ENCODE data around the gene SORCS3. TPM values are rescaled to one million over a fixed set of nuclear protein-coding genes. Genes with fewer than 3 reads are reported as not detected.

Gene SORCS3
- total RNA-seq, 1 donor from 2014 or later: 1.00 TPM

DNA sequence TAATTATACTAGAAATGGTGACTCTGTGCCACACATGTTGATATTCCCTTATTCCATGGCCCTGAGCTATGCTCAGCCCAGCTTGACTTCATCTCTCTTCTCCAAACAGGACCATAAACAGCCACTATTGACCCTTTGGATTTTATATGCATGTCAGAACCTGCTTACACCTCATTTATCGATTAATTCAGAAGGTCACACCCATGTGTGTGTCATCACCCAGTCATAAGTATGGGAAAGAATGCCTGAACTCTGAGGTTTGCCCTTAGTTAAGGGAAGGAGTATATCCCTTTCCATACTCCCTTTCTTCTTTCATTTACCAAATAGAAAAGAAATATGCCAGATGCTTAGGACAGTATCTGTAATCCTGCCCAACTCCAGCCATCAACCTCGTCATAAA lies 602.3 kb downstream of the SORCS3 start:
- Mint-ChIP-seq H3K27me3 (ENCODE audit: low read depth, unreplicated experiment) (peaks cover 3% of the 10 kb centered on the region), H3K36me3 (ENCODE audit: low read depth, unreplicated experiment) (no peaks in the 10 kb centered on the region), H3K4me3 (ENCODE audit: unreplicated experiment) (no peak overlapping the region), H3K4me1 (ENCODE audit: low read depth, unreplicated experiment) (peaks cover 4% of the 10 kb centered on the region), H3K27ac (ENCODE audit: unreplicated experiment) (no peak overlapping the region), H3K9me3 (ENCODE audit: unreplicated experiment) (no peaks in the 10 kb centered on the region)
- no peak overlapping the region for H3K4me3 ChIP-seq (ENCODE audit: insufficient read depth, low read depth, low read length)
- TF ChIP-seq EZH2 (IDR thresholded peaks at IDR 0.05; ENCODE audit: insufficient read depth, low read length): no peak
- TF ChIP-seq, protein P1, sequence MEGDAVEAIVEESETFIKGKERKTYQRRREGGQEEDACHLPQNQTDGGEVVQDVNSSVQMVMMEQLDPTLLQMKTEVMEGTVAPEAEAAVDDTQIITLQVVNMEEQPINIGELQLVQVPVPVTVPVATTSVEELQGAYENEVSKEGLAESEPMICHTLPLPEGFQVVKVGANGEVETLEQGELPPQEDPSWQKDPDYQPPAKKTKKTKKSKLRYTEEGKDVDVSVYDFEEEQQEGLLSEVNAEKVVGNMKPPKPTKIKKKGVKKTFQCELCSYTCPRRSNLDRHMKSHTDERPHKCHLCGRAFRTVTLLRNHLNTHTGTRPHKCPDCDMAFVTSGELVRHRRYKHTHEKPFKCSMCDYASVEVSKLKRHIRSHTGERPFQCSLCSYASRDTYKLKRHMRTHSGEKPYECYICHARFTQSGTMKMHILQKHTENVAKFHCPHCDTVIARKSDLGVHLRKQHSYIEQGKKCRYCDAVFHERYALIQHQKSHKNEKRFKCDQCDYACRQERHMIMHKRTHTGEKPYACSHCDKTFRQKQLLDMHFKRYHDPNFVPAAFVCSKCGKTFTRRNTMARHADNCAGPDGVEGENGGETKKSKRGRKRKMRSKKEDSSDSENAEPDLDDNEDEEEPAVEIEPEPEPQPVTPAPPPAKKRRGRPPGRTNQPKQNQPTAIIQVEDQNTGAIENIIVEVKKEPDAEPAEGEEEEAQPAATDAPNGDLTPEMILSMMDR (IDR thresholded peaks at IDR 0.05; ENCODE audit: insufficient read depth, low read depth, low read length): no peak
- no peak overlapping the region for H2AFZ ChIP-seq (ENCODE audit: low read depth, low read length)
- no peaks in the 10 kb centered on the region for H3K79me2 ChIP-seq (ENCODE audit: insufficient read depth, low read length)
- no peak overlapping the region for H3K9ac ChIP-seq (ENCODE audit: low read length)
- H3K27ac ChIP-seq (ENCODE audit: low read depth, low read length): no peak overlapping the region
- no peaks in the 10 kb centered on the region for H4K20me1 ChIP-seq (ENCODE audit: insufficient read depth, low read length)
- no peak for DNase-seq (ENCODE audit: low read depth)
- H3K4me1 ChIP-seq (ENCODE audit: insufficient read depth, low read length): no peaks in the 10 kb centered on the region
- no peaks in the 10 kb centered on the region for H3K36me3 ChIP-seq (ENCODE audit: insufficient read depth, low read length)
- no peaks in the 10 kb centered on the region for H3K9me3 ChIP-seq (ENCODE audit: insufficient read depth, low read depth, low read length)
- FAIRE-seq: no peak
- H3K27me3 ChIP-seq (ENCODE audit: insufficient read depth, low read length): no peaks in the 10 kb centered on the region
- H3K4me2 ChIP-seq (ENCODE audit: low read length): no peak overlapping the region

DNA sequence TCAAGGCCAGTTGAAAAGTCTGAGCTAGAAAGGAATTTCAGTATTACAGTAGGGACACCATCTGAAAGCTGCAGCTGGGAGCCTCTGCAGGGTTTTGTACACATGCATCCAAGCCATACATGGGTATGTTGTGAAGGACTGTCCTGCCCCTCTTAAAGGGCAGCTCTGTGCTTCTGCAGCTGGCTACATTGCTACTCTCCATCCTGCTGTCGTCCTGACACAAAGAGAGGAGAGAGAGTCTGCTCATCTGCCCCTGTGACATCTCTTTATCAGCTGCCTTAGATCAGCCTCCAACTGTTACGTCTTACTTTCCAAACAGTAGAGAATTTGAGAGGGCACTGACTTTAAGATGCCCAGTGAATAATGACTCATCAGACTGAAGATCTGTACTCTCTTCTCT lies 602.7 kb downstream of the SORCS3 start:
- no peak for DNase-seq (ENCODE audit: low read depth)
- H3K79me2 ChIP-seq (ENCODE audit: insufficient read depth, low read length): no peaks in the 10 kb centered on the region
- H3K27me3 Mint-ChIP-seq (ENCODE audit: low read depth, unreplicated experiment): peaks cover 3% of the 10 kb centered on the region
- no peaks in the 10 kb centered on the region for H3K4me1 ChIP-seq (ENCODE audit: insufficient read depth, low read length)
- H3K36me3 Mint-ChIP-seq (ENCODE audit: low read depth, unreplicated experiment): no peaks in the 10 kb centered on the region
- no peaks in the 10 kb centered on the region for H3K9me3 ChIP-seq (ENCODE audit: insufficient read depth, low read depth, low read length)
- H2AFZ ChIP-seq (ENCODE audit: low read depth, low read length): no peak overlapping the region
- no peak overlapping the region for H3K4me3 ChIP-seq (ENCODE audit: insufficient read depth, low read depth, low read length)
- no peaks in the 10 kb centered on the region for H4K20me1 ChIP-seq (ENCODE audit: insufficient read depth, low read length)
- H3K27ac ChIP-seq (ENCODE audit: low read depth, low read length): no peak overlapping the region
- no peak overlapping the region for H3K4me2 ChIP-seq (ENCODE audit: low read length)
- H3K27me3 ChIP-seq (ENCODE audit: insufficient read depth, low read length): no peaks in the 10 kb centered on the region
- no peak overlapping the region for H3K9ac ChIP-seq (ENCODE audit: low read length)
- TF ChIP-seq EZH2 (IDR thresholded peaks at IDR 0.05; ENCODE audit: insufficient read depth, low read length): no peak
- no peaks in the 10 kb centered on the region for H3K9me3 Mint-ChIP-seq (ENCODE audit: unreplicated experiment)
- H3K27ac Mint-ChIP-seq (ENCODE audit: unreplicated experiment): no peak overlapping the region
- no peaks in the 10 kb centered on the region for H3K36me3 ChIP-seq (ENCODE audit: insufficient read depth, low read length)
- no peak for FAIRE-seq
- no peak overlapping the region for H3K4me3 Mint-ChIP-seq (ENCODE audit: unreplicated experiment)
- peaks cover 4% of the 10 kb centered on the region for H3K4me1 Mint-ChIP-seq (ENCODE audit: low read depth, unreplicated experiment)

DNA sequence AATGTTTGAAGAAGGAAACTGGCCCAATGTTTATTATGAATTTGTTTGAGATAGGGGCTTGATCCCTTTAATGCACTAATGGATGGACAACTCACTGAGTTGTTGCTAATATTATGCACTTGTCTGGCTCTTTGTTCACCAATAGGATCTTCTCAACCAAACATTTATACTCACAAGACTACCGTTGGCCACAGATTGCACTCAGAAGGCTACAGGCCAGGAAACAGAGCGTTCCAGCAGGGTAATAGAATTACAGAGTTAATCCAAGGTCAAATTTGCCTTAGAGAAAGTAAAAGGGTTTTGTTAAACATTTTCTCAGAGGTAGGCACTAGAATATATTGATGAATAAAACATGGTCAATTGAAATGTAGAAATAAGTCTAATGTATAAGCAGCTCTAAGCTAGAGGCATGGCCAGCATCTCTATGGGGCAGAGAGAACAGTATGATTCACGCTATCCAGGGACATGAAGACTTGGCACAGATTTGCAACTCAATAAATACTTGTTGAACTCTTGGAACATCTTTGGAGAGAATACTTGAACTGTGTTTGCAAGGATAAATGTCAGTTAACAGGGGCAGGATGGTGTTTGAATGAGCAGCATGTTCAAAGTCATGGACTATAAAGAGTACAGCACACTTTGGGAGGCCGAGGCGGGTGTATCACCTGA lies 606.9 kb downstream of the SORCS3 start:
- Mint-ChIP-seq H3K9me3 (ENCODE audit: unreplicated experiment) (no peaks in the 10 kb centered on the region), H3K4me1 (ENCODE audit: low read depth, unreplicated experiment) (peaks cover 4% of the 10 kb centered on the region), H3K4me3 (ENCODE audit: unreplicated experiment) (no peak overlapping the region), H3K27me3 (ENCODE audit: low read depth, unreplicated experiment) (peaks cover 3% of the 10 kb centered on the region), H3K27ac (ENCODE audit: unreplicated experiment) (no peak overlapping the region), H3K36me3 (ENCODE audit: low read depth, unreplicated experiment) (no peaks in the 10 kb centered on the region)
- Histone ChIP-seq H3K79me2 (ENCODE audit: insufficient read depth, low read length) (no peaks in the 10 kb centered on the region), H3K27ac (ENCODE audit: low read depth, low read length) (no peak overlapping the region), H4K20me1 (ENCODE audit: insufficient read depth, low read length) (no peaks in the 10 kb centered on the region), H2AFZ (ENCODE audit: low read depth, low read length) (no peak overlapping the region), H3K4me3 (ENCODE audit: insufficient read depth, low read depth, low read length) (no peak overlapping the region), H3K4me1 (ENCODE audit: insufficient read depth, low read length) (no peaks in the 10 kb centered on the region), H3K9me3 (ENCODE audit: insufficient read depth, low read depth, low read length) (no peaks in the 10 kb centered on the region), H3K4me2 (ENCODE audit: low read length) (no peak overlapping the region), H3K36me3 (ENCODE audit: insufficient read depth, low read length) (no peaks in the 10 kb centered on the region), H3K9ac (ENCODE audit: low read length) (no peak overlapping the region), H3K27me3 (ENCODE audit: insufficient read depth, low read length) (no peaks in the 10 kb centered on the region)
- FAIRE-seq (no peak), DNase-seq (ENCODE audit: low read depth) (no peak)
- no peak for TF ChIP-seq EZH2 (IDR thresholded peaks at IDR 0.05; ENCODE audit: insufficient read depth, low read length)
- TF ChIP-seq, protein P1 (IDR thresholded peaks at IDR 0.05; ENCODE audit: insufficient read depth, low read depth, low read length): no peak
